GM12865 (cell line): ENCODE data around the gene IFI35.
A peak's percentile ranks its signal among the peaks of the same experiment; 100 is the strongest.
"Not testable (repeated sequence)": the region's sequence is repeated elsewhere in the genome, so short reads cannot be mapped to it uniquely, and the experiment has no call there.

Source experiments
- DNase-seq: peaks from one replicate; pipeline ENCODE4 v3.0.0; 2010; ENCODE audit warnings: low read depth
- H3K4me3 ChIP-seq: 2 replicates; pipeline ENCODE4 v1.5.1; 2011; ENCODE audit warnings: mild to moderate bottlenecking, low read depth, low read length, control low read depth
- TF ChIP-seq, protein P1 (sequence below): IDR thresholded peaks from 2 replicates; pipeline ENCODE4 v1.5.1; 2011; ENCODE audit warnings: low read length, control low read depth, low read depth, inconsistent platforms; ENCODE audit not compliant: insufficient read depth; ENCODE audit errors: missing control alignments

IFI35 gene

DNA sequence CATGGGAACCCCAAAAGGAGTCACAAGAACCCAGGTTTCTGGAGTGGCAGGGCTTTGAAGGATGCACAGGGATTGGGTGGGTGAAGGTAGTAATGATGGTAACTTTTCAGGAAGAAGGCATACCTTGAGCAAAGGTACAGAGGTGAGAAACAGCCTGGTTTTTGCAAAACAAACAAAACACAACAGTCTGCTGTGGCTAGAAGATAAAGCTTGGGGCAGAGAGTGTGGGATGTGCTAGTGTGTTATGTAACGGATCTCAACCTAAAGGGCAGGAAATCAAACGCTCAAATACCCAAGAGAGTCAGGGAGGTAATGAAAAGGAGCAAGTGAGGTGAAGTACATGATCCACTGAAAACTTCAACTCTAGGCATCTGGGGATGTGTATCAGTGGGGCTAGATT lies 31.3 kb upstream of the IFI35 start:
- no peak overlapping the region for H3K4me3 ChIP-seq
- TF ChIP-seq, protein P1, sequence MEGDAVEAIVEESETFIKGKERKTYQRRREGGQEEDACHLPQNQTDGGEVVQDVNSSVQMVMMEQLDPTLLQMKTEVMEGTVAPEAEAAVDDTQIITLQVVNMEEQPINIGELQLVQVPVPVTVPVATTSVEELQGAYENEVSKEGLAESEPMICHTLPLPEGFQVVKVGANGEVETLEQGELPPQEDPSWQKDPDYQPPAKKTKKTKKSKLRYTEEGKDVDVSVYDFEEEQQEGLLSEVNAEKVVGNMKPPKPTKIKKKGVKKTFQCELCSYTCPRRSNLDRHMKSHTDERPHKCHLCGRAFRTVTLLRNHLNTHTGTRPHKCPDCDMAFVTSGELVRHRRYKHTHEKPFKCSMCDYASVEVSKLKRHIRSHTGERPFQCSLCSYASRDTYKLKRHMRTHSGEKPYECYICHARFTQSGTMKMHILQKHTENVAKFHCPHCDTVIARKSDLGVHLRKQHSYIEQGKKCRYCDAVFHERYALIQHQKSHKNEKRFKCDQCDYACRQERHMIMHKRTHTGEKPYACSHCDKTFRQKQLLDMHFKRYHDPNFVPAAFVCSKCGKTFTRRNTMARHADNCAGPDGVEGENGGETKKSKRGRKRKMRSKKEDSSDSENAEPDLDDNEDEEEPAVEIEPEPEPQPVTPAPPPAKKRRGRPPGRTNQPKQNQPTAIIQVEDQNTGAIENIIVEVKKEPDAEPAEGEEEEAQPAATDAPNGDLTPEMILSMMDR = no peak
- no peak for DNase-seq

DNA sequence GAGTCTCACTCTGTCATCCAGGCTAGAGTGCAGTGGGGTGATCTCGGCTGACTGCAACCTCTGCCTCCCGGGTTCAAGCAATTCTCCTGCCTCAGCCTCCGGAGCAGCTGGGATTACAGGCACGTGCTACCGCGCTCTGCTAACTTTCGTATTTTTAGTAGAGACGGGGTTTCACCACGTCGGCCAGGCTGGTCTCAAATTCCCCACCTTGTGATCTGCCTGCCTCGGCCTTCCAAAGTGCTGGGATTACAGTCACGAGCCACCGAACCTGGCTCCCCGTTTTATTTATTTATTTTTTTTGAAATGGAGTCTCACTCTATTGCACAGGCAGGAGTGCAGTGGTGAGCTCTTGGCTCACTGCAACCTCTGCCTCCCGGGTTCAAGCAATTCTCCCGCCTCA lies 30.9 kb upstream of the IFI35 start:
- H3K4me3 ChIP-seq, DNase-seq: not testable (repeated sequence)

DNA sequence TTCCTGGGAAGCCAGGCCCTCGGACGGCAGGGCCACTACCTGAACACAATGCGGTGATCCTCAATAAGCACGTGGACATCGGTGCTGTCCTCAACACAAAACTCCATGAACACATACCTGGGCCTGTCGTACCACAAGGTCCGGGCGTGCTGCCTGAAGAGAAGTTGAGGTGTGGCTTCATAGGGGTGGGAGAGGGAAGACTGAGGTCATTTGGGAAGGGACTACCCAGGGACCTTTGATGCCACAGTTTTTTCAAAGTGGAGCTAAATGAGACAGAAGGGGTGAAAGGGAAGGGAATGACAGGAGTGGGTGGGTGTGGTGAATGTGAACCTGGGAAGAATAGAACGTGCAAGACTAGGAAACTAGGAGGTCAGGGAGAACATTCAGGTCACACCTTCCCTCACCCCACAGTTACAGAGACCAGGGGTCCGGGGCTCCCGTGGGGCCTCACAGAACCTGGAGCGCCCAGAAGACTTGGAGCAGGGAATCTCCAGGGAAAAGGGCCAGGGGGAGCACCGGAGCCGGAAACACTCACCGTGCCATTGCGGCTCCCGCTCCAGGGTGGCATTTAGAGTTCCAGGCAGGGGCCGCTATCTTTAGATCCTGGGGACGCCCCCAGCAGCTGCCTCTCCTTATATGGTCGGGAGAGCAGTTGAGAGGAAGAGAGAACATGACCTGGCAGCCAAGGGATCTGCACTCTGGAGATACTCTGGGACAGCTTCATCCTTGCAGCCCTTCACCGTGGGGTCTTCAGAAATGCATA lies 26.9 kb upstream of the IFI35 start, which contains the start of gene PTGES3L:
Gene PTGES3L, minus strand, starts transcription at position 570 of the 763 bp plus-strand sequence. Its CDS starts 27 bp downstream, at position 543.
- TF ChIP-seq, protein P1 = no peak
- DNase-seq = peak; percentile 52
- H3K4me3 ChIP-seq = peak within 1 kb of the TSS; percentile 89

DNA sequence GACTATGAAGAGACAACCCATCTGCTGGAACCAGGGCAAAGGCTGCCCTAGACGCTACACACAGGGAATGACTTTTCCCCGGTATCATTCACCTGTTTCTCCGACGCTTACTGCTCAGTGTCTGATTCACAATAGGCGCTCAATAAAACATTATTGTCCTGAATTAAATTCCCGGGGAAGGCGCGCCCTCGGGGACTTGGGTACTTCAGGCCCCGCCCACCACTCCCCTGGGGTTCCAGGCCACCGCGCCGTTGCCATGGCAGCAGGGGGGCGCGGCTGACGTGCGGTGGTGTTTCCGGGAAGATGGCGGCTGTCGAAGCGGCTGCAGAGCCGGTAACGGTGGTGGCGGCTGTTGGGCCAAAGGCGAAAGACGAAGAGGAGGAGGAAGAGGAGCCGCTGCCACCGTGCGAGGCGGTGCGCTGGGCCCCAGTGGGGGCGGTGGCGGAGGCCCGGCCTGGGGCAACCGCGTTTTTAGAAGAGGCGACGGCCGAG lies 26.3 kb upstream of the IFI35 start, which contains the start of gene RUNDC1:
Gene RUNDC1, plus strand, starts transcription at position 292 of the 492 bp plus-strand sequence. Its CDS starts 12 bp downstream, at position 304.
- peak; percentile 94 for DNase-seq
- TF ChIP-seq, protein P1 = no peak
- peak within 1 kb of the TSS; percentile 89 for H3K4me3 ChIP-seq

DNA sequence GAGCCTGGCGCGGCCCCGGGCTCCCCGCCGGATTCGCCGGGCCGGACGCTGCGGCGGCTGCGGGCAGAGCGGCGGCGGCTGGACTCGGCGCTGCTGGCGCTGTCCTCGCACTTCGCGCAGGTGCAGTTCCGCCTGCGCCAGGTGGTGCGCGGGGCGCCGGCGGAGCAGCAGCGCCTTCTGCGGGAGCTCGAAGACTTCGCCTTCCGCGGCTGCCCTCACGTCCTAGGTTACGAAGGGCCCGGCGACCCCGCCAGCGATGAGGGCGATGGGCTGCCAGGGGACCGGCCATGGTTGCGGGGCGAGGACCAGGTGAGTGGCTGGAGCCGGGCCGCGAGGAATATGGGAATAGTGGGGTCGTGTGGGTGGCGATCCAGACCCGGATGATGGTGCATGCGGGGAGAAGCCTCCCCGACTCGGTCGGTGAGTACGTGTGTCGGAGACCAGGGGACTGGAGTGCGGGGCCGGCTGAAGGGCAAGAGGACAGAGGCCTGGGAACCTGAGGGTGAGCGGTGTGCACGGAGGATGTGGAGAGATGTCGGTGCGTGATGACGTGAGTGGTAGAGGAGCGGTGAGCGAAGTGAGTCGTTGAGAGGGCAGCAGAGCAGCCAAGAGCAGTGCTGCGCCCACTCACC lies 25.7 kb upstream of the IFI35 start:
- H3K4me3 ChIP-seq = peak overlapping the region; percentile 89
- peak; percentile 80 for DNase-seq
- TF ChIP-seq, protein P1 = peak; percentile 28

DNA sequence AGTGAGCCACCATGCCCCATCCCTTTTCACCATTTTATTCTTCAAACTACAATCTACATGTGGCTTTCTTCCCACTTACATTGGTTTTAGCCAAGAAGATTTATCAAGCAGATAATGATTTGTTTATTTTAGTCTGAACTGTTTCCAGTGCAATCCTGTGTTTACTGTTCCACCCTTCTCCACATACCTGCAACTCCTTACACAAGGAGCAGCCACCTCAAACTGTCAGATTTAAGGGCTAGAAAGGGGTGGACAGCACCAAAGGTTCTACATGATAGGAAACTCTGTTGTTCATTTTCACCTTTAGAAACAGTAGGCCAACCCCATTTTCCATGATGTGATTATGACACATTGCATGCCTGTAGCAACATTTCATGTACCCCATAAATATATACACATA lies 24.3 kb upstream of the IFI35 start:
- no peak overlapping the region for H3K4me3 ChIP-seq
- DNase-seq = no peak
- TF ChIP-seq, protein P1 = no peak

DNA sequence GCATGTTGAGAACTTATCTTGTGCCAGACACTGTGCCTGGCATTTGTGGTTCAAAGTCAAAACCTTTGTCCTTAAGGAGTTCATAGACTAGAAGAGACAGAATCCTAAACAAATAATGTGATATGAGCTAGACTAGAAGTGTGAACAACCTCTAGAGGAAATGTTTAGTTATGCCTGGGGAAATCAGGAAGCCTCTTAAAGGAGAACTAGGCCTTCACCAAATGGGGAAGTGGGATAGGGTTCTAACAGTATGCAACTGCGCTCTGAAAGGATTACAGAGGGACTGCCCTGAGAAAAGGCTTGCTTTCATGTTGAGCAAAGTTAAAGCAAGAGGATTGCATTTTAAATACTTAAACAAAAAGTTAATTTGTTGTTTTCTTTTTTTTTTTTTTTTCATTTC lies 21.4 kb upstream of the IFI35 start:
- peak; percentile 82 for DNase-seq
- TF ChIP-seq, protein P1 = no peak
- peak overlapping the region; percentile 27; the same call in 1 of the 2 replicates for H3K4me3 ChIP-seq
